HepG2 (cell line): ENCODE measurements around the gene C9. TPM values are rescaled to one million over a fixed set of nuclear protein-coding genes. Genes with fewer than 3 reads are reported as not detected.

Experiments used
- AGO2 ChIP-seq: fragments of 200-400 bp; formaldehyde crosslinking; optimal IDR thresholded peaks from 2 replicates; pipeline ENCODE3; 2017; ENCODE audit warnings: mild to moderate bottlenecking, low read depth, low read length, moderate library complexity
- BRCA1 ChIP-seq: sonication (generic); formaldehyde crosslinking; IDR thresholded peaks from 2 replicates; pipeline ENCODE4 v1.4.0; 2020; ENCODE audit warnings: missing genetic modification reagents
- DNMT3B ChIP-seq: conservative IDR thresholded peaks from 2 replicates; pipeline ENCODE4 v1.6.1; 2016; ENCODE audit warnings: missing biosample characterization, control low read depth
- ERF ChIP-seq: IDR thresholded peaks from 2 replicates; pipeline ENCODE4 v1.6.1; 2018; ENCODE audit warnings: missing biosample characterization, missing genetic modification reagents
- GATA4 ChIP-seq: sonication (generic); IDR thresholded peaks from 2 replicates; pipeline ENCODE4 v1.6.1; 2016; ENCODE audit warnings: antibody characterized with exemption, low read depth, borderline replicate concordance
- HDAC2 ChIP-seq: sonication (generic); formaldehyde crosslinking; IDR thresholded peaks from 2 replicates; pipeline ENCODE4 v1.4.0; 2020; ENCODE audit warnings: missing genetic modification reagents
- HHEX ChIP-seq: IDR thresholded peaks from 2 replicates; pipeline ENCODE4 v1.6.1; 2016; ENCODE audit warnings: control low read depth
- MTF2 ChIP-seq: sonication (generic); formaldehyde crosslinking; IDR thresholded peaks from 2 replicates; pipeline ENCODE4 v1.5.0; 2020; ENCODE audit warnings: missing genetic modification reagents, borderline replicate concordance
- NBN ChIP-seq: fragments of 450-650 bp; conservative IDR thresholded peaks from 2 replicates; pipeline ENCODE4 v1.6.1; 2017
- RNF2 ChIP-seq: fragments of 450-650 bp; conservative IDR thresholded peaks from 2 replicates; pipeline ENCODE4 v1.6.1; 2016; ENCODE audit warnings: low read depth
- RXRB ChIP-seq: IDR thresholded peaks from 2 replicates; pipeline ENCODE4 v1.6.1; 2016; ENCODE audit warnings: borderline replicate concordance, missing genetic modification reagents, missing compliant biosample characterization
- SIN3A ChIP-seq: IDR thresholded peaks from 2 replicates; pipeline ENCODE4 v1.6.1; 2011; ENCODE audit warnings: low read depth, mild to moderate bottlenecking, control low read depth, low read length, borderline replicate concordance
- SMARCE1 ChIP-seq: fragments of 450-650 bp; IDR thresholded peaks from 2 replicates; pipeline ENCODE4 v1.6.1; 2017; ENCODE audit warnings: borderline replicate concordance
- TBP ChIP-seq: sonication (generic); formaldehyde crosslinking; IDR thresholded peaks from 2 replicates; pipeline ENCODE4 v1.5.0; 2020; ENCODE audit warnings: missing genetic modification reagents
- ZFP62 ChIP-seq: sonication (generic); formaldehyde crosslinking; IDR thresholded peaks from 2 replicates; pipeline ENCODE4 v1.4.0; 2020; ENCODE audit warnings: missing genetic modification reagents
- ZNF30 ChIP-seq: sonication (generic); formaldehyde crosslinking; IDR thresholded peaks from 2 replicates; pipeline ENCODE4 v1.5.0; 2020; ENCODE audit warnings: mild to moderate bottlenecking, missing genetic modification reagents
- ZNF331 ChIP-seq: sonication (generic); formaldehyde crosslinking; IDR thresholded peaks from 2 replicates; pipeline ENCODE4 v1.4.0; 2020; ENCODE audit warnings: missing genetic modification reagents
- ZNF335 ChIP-seq: sonication (generic); formaldehyde crosslinking; IDR thresholded peaks from 2 replicates; pipeline ENCODE4 v1.4.0; 2020; ENCODE audit warnings: missing genetic modification reagents
- ZNF546 ChIP-seq: sonication (generic); formaldehyde crosslinking; conservative IDR thresholded peaks from 2 replicates; pipeline ENCODE4 v1.8.1; 2023; ENCODE audit warnings: mild to moderate bottlenecking, missing genetic modification reagents
- ZNF549 ChIP-seq: sonication (generic); formaldehyde crosslinking; IDR thresholded peaks from 2 replicates; pipeline ENCODE4 v1.5.0; 2020; ENCODE audit warnings: missing genetic modification reagents
- ZNF709 ChIP-seq: sonication (generic); formaldehyde crosslinking; IDR thresholded peaks from 2 replicates; pipeline ENCODE4 v1.5.0; 2020; ENCODE audit warnings: mild to moderate bottlenecking, missing genetic modification reagents
- ZNF713 ChIP-seq: sonication (generic); formaldehyde crosslinking; IDR thresholded peaks from 2 replicates; pipeline ENCODE4 v1.4.0; 2020; ENCODE audit warnings: mild to moderate bottlenecking, missing genetic modification reagents
- ZNF839 ChIP-seq: sonication (generic); formaldehyde crosslinking; IDR thresholded peaks from 2 replicates; pipeline ENCODE4 v1.4.0; 2020; ENCODE audit warnings: missing genetic modification reagents, mild to moderate bottlenecking, borderline replicate concordance
- ZNF878 ChIP-seq: sonication (generic); formaldehyde crosslinking; IDR thresholded peaks from 2 replicates; pipeline ENCODE4 v1.8.1; 2023; ENCODE audit warnings: mild to moderate bottlenecking, missing genetic modification reagents, moderate library complexity
- ZSCAN31 ChIP-seq: sonication (generic); formaldehyde crosslinking; IDR thresholded peaks from 2 replicates; pipeline ENCODE4 v1.5.0; 2020; ENCODE audit warnings: low read depth, mild to moderate bottlenecking, missing genetic modification reagents
- polyA plus RNA-seq, 8 experiments: library from polyadenylated mRNA; depleted of rRNA in 3 of 8; stranded (reverse) in 7 of 8; unstranded in 1 of 8; fragments of >200 nt; fragmentation: Illumina TruSeq in 4 of 8; extraction: Trizol in 4 of 8; gene quantifications; 2 replicates each; pipeline versions ENCODE4 v1.2.1 to v1.2.3, GENCODE V29; 2011 to 2016; ENCODE audit warnings: low read depth in 4 of 8, missing spikeins in 1 of 8, mixed read lengths in 1 of 8; ENCODE audit not compliant: insufficient read depth in 1 of 8
- total RNA-seq, 5 experiments: library from RNA; depleted of rRNA; stranded (reverse); fragments of >200 nt; fragmentation: Illumina TruSeq; extraction: Trizol; gene quantifications; 2 replicates each; pipeline ENCODE4 v1.2.3, GENCODE V29; 2016; ENCODE audit warnings: low read depth in 1 of 5
- TF ChIP-seq, protein P1 (sequence below): IDR thresholded peaks from 2 replicates; pipeline ENCODE4 v1.6.1; 2012; ENCODE audit warnings: low read depth, low read length, improper control_type of control experiment
- TF ChIP-seq, protein P2 (sequence below): IDR thresholded peaks from 2 replicates; pipeline ENCODE4 v1.6.1; 2016; ENCODE audit warnings: low read depth, missing genetic modification reagents, missing compliant biosample characterization
- TF ChIP-seq, protein P3 (sequence below): sonication (generic); formaldehyde crosslinking; IDR thresholded peaks from 2 replicates; pipeline ENCODE4 v1.8.0; 2023; ENCODE audit warnings: mild to moderate bottlenecking, missing genetic modification reagents

The C9 gene
- total and polyA plus RNA-seq, 2 of the 13 experiments (the other 11 are each of a cell fraction or from before 2014, with no cell fraction given): not detected

DNA sequence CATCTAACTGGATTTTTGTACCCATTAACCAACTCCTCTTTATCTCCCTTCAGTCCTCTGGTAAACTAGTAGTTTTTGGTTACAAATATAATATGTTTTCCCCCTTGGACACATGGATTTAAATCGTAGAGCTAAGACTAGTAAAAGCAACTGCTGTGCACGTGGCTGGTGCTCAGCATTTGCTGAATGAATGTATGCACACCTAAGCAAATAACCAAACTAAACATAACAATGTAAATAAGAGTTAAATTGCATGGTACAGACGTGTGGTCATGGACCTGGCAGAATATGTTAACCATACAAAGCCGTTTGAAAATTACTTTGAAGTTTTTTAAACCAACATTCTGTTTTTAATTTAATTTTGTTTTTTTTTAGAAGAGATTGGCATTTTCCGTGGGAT lies 79.7 kb downstream of the C9 start (continued):
- TF ChIP-seq, protein P1, sequence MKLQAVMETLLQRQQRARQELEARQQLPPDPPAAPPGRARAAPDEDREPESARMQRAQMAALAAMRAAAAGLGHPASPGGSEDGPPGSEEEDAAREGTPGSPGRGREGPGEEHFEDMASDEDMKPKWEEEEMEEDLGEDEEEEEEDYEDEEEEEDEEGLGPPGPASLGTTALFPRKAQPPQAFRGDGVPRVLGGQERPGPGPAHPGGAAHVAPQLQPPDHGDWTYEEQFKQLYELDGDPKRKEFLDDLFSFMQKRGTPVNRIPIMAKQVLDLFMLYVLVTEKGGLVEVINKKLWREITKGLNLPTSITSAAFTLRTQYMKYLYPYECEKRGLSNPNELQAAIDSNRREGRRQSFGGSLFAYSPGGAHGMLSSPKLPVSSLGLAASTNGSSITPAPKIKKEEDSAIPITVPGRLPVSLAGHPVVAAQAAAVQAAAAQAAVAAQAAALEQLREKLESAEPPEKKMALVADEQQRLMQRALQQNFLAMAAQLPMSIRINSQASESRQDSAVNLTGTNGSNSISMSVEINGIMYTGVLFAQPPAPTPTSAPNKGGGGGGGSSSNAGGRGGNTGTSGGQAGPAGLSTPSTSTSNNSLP: 0 out of 2 replicates have a peak, but pooled peaks have one; percentile 46
- no peak for TF ChIP-seq TBP
- no peak for TF ChIP-seq RXRB (CRISPR knock-in tag)
- no peak for TF ChIP-seq ZNF713 (CRISPR knock-in tag)
- TF ChIP-seq GATA4: no peak
- no peak for TF ChIP-seq HDAC2 (CRISPR knock-in tag)
- TF ChIP-seq MTF2 (CRISPR knock-in tag): no peak
- TF ChIP-seq DNMT3B (CRISPR knock-in tag): no peak
- no peak for TF ChIP-seq ZNF839 (CRISPR knock-in tag)
- TF ChIP-seq ZNF549 (CRISPR knock-in tag): no peak
- TF ChIP-seq, protein P2, sequence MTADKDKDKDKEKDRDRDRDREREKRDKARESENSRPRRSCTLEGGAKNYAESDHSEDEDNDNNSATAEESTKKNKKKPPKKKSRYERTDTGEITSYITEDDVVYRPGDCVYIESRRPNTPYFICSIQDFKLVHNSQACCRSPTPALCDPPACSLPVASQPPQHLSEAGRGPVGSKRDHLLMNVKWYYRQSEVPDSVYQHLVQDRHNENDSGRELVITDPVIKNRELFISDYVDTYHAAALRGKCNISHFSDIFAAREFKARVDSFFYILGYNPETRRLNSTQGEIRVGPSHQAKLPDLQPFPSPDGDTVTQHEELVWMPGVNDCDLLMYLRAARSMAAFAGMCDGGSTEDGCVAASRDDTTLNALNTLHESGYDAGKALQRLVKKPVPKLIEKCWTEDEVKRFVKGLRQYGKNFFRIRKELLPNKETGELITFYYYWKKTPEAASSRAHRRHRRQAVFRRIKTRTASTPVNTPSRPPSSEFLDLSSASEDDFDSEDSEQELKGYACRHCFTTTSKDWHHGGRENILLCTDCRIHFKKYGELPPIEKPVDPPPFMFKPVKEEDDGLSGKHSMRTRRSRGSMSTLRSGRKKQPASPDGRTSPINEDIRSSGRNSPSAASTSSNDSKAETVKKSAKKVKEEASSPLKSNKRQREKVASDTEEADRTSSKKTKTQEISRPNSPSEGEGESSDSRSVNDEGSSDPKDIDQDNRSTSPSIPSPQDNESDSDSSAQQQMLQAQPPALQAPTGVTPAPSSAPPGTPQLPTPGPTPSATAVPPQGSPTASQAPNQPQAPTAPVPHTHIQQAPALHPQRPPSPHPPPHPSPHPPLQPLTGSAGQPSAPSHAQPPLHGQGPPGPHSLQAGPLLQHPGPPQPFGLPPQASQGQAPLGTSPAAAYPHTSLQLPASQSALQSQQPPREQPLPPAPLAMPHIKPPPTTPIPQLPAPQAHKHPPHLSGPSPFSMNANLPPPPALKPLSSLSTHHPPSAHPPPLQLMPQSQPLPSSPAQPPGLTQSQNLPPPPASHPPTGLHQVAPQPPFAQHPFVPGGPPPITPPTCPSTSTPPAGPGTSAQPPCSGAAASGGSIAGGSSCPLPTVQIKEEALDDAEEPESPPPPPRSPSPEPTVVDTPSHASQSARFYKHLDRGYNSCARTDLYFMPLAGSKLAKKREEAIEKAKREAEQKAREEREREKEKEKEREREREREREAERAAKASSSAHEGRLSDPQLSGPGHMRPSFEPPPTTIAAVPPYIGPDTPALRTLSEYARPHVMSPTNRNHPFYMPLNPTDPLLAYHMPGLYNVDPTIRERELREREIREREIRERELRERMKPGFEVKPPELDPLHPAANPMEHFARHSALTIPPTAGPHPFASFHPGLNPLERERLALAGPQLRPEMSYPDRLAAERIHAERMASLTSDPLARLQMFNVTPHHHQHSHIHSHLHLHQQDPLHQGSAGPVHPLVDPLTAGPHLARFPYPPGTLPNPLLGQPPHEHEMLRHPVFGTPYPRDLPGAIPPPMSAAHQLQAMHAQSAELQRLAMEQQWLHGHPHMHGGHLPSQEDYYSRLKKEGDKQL (CRISPR knock-in tag): peak; percentile 37; the same call in 1 of the 2 replicates
- TF ChIP-seq HHEX: peak; percentile 68
- TF ChIP-seq BRCA1 (CRISPR knock-in tag): no peak
- no peak for TF ChIP-seq ZNF546 (CRISPR knock-in tag)
- TF ChIP-seq, protein P3, sequence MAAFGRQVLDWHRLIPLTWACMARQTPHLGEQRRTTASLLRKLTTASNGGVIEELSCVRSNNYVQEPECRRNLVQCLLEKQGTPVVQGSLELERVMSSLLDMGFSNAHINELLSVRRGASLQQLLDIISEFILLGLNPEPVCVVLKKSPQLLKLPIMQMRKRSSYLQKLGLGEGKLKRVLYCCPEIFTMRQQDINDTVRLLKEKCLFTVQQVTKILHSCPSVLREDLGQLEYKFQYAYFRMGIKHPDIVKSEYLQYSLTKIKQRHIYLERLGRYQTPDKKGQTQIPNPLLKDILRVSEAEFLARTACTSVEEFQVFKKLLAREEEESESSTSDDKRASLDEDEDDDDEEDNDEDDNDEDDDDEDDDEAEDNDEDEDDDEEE (CRISPR knock-in tag): no peak
- no peak for TF ChIP-seq ZFP62 (CRISPR knock-in tag)
- no peak for TF ChIP-seq NBN
- TF ChIP-seq ZNF335 (CRISPR knock-in tag): no peak
- TF ChIP-seq SIN3A: no peak
- no peak for TF ChIP-seq RNF2
- TF ChIP-seq ERF (CRISPR knock-in tag): no peak
- peak; percentile 53; the same call in 1 of the 2 replicates for TF ChIP-seq ZNF331 (CRISPR knock-in tag)
- TF ChIP-seq SMARCE1: no peak
- no peak for TF ChIP-seq ZNF30 (CRISPR knock-in tag)
- no peak for TF ChIP-seq ZNF709
- TF ChIP-seq AGO2: no peak
- no peak for TF ChIP-seq ZNF878
- no peak for TF ChIP-seq ZSCAN31 (CRISPR knock-in tag)
